Kidney (tissue), 14 donors: ENCODE results near the gene FEV. TPM values are rescaled to one million over a fixed set of nuclear protein-coding genes. Genes with fewer than 3 reads are reported as not detected.
A peak's percentile ranks its signal among the peaks of the same experiment; 100 is the strongest.

Experiments
- DNase-seq, 5 donors: peaks; one replicate each; pipeline ENCODE4 v3.0.0-alpha.2; 2013 to 2020
- FAIRE-seq: peaks from 2 replicates; lab custom pipeline; 2012; peaks lifted over from hg19 to GRCh38; lab: Jason Lieb, UNC
- H3K27ac ChIP-seq, 2 donors: one replicate each; pipeline ENCODE4 v1.7.0; 2013; ENCODE audit warnings: low read depth in 2 of 2, low read length in 2 of 2, inconsistent platforms in 1 of 2
- H3K27me3 ChIP-seq: one replicate; pipeline ENCODE4 v1.7.1; 2013; ENCODE audit warnings: low read length, inconsistent platforms; ENCODE audit not compliant: control insufficient read depth, insufficient read depth
- H3K36me3 ChIP-seq, 3 donors: one replicate each; pipeline versions ENCODE4 v1.7.0 to v1.7.1; 2013; ENCODE audit warnings: low read length in 3 of 3, control low read depth in 1 of 3, inconsistent platforms in 1 of 3; ENCODE audit not compliant: insufficient read depth in 3 of 3, control insufficient read depth in 2 of 3
- H3K4me1 ChIP-seq, 3 donors: one replicate each; pipeline versions ENCODE4 v1.7.0 to v1.7.1; 2013; ENCODE audit warnings: low read length in 3 of 3, inconsistent platforms in 1 of 3, low read depth in 1 of 3; ENCODE audit not compliant: control insufficient read depth in 2 of 3, insufficient read depth in 2 of 3
- H3K4me3 ChIP-seq, 3 donors: one replicate each; pipeline versions ENCODE4 v1.7.0 to v1.8.1; 2013; ENCODE audit warnings: low read length in 3 of 3, control low read depth in 1 of 3, inconsistent platforms in 1 of 3
- H3K9ac ChIP-seq, 3 donors: one replicate each; pipeline versions ENCODE4 v1.7.0 to v1.7.1; 2013; ENCODE audit warnings: low read length in 3 of 3, control low read depth in 1 of 3, inconsistent platforms in 1 of 3
- H3K9me3 ChIP-seq, 3 donors: one replicate each; pipeline versions ENCODE4 v1.7.0 to v1.7.1; 2013; ENCODE audit warnings: low read length in 3 of 3, control low read depth in 1 of 3, inconsistent platforms in 1 of 3; ENCODE audit not compliant: control insufficient read depth in 2 of 3, insufficient read depth in 1 of 3
- intact Hi-C: fragments of 100-400 bp; cut with DNase I; formaldehyde crosslinking; loops from one replicate; pipeline ENCODE4 v1.11.1; 2022
- polyA plus RNA-seq: library from polyadenylated mRNA; stranded (reverse); fragments of 350-450 nt; fragmentation: Illumina TruSeq; extraction: RNeasy Lipid Tissue Mini Kit (QIAGEN cat#74804); gene quantifications from one replicate; pipeline ENCODE4 v1.2.3, GENCODE V29; 2014; ENCODE audit warnings: low read depth, low replicate concordance; ENCODE audit not compliant: insufficient read depth
- total RNA-seq: library from RNA; stranded (reverse); fragmentation: NEBNext Ultra II Directional; extraction: Animal tissue kit (Norgen Biotek cat#: 25700); gene quantifications from one replicate; pipeline ENCODE4 v1.2.1, GENCODE V29; 2021
- TF ChIP-seq, protein P1 (sequence below): IDR thresholded peaks from 3 replicates; pipeline ENCODE4 v1.5.1; 2012; ENCODE audit warnings: mild to moderate bottlenecking, moderate library complexity, borderline replicate concordance; ENCODE audit not compliant: insufficient read depth; ENCODE audit errors: extremely low read depth
- donor health status: control.
- donor health status: control.
- donor health status: control.
- donor health status: control.
- donor health status: control.
- donor health status: DM: yes; HTN: yes; CAD: no.
- donor health status: Normal renal cell carcinoma (clear cell type).

Gene FEV
- total and polyA plus RNA-seq, 2 donors from 2014 or later = not detected

DNA sequence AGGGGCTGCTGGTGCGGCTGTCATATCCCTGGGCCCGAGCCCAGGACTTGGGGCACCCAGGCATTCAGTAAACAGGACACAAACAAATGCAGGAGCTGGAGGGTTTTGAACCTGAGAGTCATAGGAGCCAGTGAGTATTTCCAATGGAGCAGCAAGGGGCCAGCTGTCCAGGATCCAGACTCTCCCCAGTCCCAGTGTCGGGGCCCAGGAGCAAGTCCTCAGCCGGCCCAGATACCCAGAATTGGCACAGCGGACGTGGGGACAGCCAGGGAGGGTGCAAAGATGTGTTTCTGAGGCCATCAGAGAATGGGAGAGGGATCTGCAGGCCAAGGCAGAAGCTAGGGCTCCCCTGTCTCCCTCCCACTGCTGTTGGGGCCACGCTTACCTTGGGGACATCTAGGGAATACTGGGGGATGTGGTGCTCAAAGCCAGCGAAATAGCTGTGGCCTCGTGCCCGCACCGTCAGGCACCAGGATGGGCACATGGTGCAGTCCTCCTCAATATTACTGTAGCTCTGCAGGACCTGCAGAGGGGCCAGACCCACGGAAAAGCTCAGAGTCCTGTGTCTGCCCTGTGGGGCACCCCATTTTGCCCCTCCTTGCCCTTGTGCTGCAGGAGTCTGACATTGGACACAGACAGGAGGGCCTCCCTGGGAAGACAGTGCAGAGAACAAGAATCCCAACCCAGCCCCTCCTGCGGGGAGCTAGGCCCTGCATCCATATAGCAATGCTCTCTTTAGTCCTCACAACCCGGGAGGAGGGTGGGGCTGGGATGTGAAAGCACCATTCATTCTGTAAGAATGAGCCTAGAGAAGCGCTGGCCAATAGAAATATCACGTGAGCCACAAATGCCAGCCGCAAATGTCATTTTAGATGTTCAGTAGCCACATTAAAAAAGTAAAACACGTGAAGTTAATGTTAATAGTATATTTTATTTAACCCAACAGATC, 40.9 kb upstream of the FEV start:
- intact Hi-C loops = no loop called here
- H3K9ac ChIP-seq = no peak overlapping the region
- peak in 1 of 5 donors; percentile 45 for DNase-seq
- TF ChIP-seq, protein P1, sequence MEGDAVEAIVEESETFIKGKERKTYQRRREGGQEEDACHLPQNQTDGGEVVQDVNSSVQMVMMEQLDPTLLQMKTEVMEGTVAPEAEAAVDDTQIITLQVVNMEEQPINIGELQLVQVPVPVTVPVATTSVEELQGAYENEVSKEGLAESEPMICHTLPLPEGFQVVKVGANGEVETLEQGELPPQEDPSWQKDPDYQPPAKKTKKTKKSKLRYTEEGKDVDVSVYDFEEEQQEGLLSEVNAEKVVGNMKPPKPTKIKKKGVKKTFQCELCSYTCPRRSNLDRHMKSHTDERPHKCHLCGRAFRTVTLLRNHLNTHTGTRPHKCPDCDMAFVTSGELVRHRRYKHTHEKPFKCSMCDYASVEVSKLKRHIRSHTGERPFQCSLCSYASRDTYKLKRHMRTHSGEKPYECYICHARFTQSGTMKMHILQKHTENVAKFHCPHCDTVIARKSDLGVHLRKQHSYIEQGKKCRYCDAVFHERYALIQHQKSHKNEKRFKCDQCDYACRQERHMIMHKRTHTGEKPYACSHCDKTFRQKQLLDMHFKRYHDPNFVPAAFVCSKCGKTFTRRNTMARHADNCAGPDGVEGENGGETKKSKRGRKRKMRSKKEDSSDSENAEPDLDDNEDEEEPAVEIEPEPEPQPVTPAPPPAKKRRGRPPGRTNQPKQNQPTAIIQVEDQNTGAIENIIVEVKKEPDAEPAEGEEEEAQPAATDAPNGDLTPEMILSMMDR = no peak
- no peaks in the 10 kb centered on the region for H3K9me3 ChIP-seq
- H3K36me3 ChIP-seq = no peaks in the 10 kb centered on the region
- no peak for FAIRE-seq
- H3K27me3 ChIP-seq = no peaks in the 10 kb centered on the region
- no peak overlapping the region for H3K4me3 ChIP-seq
- H3K27ac ChIP-seq = no peak overlapping the region
- H3K4me1 ChIP-seq = no peaks in the 10 kb centered on the region

DNA sequence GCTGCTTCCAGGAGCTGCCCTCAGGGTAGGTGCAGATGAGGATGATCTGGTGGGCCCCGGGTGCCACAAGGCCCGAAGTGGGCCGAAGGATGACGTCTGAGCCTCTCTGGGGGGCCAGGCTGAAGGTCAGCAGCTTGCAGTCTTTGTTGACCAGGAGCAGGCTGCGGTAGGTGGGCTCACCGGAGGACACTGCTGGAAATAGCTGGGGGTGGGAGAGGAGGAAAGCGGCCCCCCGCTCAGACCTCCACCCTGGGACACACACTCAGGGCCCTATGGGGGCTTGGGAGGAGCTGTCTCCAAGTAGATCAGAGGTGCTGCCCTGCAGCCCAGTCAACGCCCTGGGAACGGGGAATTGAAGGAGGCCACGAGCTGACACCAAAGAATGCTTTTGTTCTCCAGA, 39.1 kb upstream of the FEV start:
- intact Hi-C loops = no loop called here

DNA sequence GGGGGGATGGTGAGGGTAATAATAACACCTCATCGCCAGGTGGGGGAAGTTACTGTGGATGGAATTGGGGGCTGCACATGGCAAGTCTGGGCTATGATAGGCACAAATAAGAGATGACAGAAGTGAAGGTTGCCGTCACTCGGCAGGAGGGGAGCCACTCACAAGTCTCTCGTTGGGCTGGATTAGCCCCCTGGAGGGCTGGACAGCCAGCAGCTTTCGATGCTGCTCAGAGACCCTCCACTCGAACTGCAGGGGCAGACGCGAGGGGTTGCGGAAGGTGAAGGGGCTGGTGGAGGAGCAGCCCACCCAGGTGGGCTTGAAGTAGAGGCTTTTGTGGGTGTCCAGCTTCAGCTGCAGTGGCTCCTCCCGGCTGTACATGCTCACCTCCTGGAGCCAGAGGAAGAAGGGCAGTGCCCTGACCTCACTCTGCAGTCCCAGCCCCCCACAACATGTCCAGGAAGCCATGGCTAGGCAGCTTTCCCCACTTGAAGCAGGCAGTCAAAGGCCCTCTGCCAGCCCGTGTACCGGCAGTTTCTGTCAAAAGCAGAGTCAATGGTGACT, 38.1 kb upstream of the FEV start:
- no peak for FAIRE-seq
- H3K27ac ChIP-seq = no peak overlapping the region
- intact Hi-C loops = no loop called here
- H3K36me3 ChIP-seq = no peaks in the 10 kb centered on the region
- TF ChIP-seq, protein P1 = no peak
- H3K9ac ChIP-seq = no peak overlapping the region
- no peak overlapping the region for H3K4me3 ChIP-seq
- DNase-seq = peak in 1 of 5 donors; percentile 63
- no peaks in the 10 kb centered on the region for H3K9me3 ChIP-seq
- H3K27me3 ChIP-seq = no peaks in the 10 kb centered on the region
- no peaks in the 10 kb centered on the region for H3K4me1 ChIP-seq

More for the DNA sequence above, 39.1 kb upstream of the FEV start:
- Histone ChIP-seq H3K9ac (no peak overlapping the region), H3K4me3 (no peak overlapping the region), H3K9me3 (no peaks in the 10 kb centered on the region), H3K4me1 (no peaks in the 10 kb centered on the region), H3K27ac (no peak overlapping the region), H3K36me3 (no peaks in the 10 kb centered on the region), H3K27me3 (no peaks in the 10 kb centered on the region)
- peak in 1 of 5 donors; percentile 48 for DNase-seq
- TF ChIP-seq, protein P1 = no peak
- no peak for FAIRE-seq
